HG02938 (cell line): ENCODE data around the gene MEX3B.

Experiments
- ATAC-seq: cut with Tn5 transposase; IDR thresholded peaks from one replicate; pipeline ENCODE4 v1.9.1; 2021; ENCODE audit warnings: mild to moderate bottlenecking, moderate library complexity; ENCODE audit not compliant: unreplicated experiment

MEX3B gene

GRCh38 chr15:82045892-82046665, at the start of gene MEX3B:
Gene MEX3B, minus strand, starts transcription at chr15:82046018. Its CDS starts 313 bp downstream, at chr15:82045705.
- peak; percentile 65 for ATAC-seq

DNA sequence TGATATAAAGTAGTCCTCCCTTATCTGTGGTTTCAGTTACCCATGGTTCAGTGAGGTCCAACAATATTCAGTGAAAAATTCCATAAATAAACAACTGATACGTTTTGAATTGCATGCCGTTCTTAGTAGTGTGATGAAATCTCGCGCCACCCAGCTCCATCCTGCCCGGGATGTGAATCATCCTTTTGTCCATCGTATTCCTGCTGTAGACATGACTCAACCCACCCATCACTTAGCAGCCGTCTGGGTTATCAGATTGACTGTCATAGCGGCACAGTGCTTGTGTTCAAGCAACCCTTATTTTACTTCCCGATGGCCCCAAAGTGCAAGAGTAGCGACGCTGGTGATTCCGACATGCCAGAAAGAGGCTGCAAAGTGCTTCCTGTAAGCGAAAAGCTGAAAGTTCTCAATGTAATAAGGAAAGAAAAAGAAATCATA, 48.0 kb upstream of the MEX3B start:
- no peak for ATAC-seq

- no peak for ATAC-seq
Measured at GRCh38 chr15:82093325-82093724, 47.5 kb upstream of the MEX3B start.

GRCh38 chr15:82091636-82092140, 45.9 kb upstream of the MEX3B start:
- no peak for ATAC-seq

DNA sequence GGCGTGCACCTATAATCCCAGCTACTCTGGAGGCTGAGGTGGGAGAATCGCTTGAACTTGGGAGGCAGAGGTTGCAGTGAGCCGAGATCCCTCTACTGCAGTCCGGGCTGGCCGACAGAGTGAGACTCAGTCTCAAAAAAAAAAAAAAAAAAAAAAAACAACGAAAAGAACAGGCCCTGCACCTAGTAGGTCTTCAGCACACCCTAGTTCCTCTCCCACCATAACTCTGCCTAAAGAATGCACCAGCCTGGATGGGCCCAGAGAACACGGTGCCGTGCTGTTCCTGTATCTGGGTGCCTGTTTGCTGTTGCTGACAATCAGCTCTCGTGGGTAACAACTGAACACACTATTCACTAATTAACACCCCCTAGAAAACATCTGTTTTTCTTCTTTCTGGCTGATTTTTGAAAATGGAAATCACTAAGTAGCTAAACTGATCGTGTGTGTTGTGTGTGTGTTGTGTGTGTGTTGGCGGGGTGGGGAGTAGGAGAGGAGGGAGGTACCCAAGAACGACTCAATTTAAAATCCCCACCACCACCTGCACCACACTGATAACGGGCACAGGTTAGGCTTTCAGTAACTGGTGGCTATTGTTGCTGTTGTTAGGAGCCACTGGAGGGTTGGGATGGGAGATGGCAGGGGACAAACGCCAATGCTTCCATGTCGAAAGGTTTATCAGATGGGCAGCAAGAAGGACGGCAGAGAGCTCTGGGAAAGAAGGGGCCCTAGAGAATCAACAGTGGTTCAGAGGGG, 40.6 kb upstream of the MEX3B start:
- no peak for ATAC-seq

- no peak for ATAC-seq
Measured at GRCh38 chr15:82081914-82082762, 36.3 kb upstream of the MEX3B start.

DNA sequence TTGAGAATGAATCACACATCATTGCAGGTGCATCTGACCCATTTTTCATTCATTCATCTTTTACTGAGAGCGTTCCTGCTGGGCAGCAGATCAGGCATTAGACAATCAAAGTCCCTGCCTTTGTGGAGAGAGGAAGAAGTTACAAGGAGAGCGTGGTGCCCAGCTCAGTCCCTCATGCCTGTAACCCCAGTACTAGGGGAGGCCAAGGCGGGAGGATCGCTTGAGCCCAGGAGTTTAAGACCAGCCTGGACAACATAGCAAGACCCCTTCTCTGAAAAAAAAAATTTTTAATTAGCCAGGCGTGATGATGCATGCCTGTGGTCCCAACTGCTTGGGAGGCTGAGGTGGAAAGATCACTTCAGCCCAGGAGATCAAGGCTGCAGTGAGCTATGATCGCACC, 35.0 kb upstream of the MEX3B start:
- no peak for ATAC-seq

- no peak for ATAC-seq
Measured at GRCh38 chr15:82079736-82080135, 33.9 kb upstream of the MEX3B start.

- ATAC-seq: no peak
Measured at GRCh38 chr15:82074610-82075009, 28.8 kb upstream of the MEX3B start.

- no peak for ATAC-seq
Measured at GRCh38 chr15:82072926-82073537, 27.2 kb upstream of the MEX3B start.

- no peak for ATAC-seq
Measured at GRCh38 chr15:82066455-82066854, 20.6 kb upstream of the MEX3B start.

DNA sequence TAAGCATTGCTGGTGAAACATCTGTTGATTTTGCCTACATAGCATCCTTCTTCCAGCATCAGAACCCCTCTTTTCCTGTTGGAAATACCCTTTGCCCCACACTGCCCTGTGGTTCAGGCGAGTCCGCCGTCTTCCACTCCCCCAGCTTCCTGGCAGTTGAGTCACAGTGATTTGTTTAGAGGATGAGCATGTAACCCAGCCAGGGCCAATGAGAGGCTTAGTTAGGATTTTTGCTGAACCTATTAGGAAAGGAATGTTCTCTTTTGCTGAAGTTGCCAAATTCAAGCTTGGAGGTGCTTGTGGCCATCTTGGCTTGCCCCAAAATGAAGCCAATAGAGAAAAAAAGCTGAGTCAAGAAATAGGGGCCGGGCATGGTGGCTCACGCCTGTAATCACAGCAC, 19.0 kb upstream of the MEX3B start:
- no peak for ATAC-seq

DNA sequence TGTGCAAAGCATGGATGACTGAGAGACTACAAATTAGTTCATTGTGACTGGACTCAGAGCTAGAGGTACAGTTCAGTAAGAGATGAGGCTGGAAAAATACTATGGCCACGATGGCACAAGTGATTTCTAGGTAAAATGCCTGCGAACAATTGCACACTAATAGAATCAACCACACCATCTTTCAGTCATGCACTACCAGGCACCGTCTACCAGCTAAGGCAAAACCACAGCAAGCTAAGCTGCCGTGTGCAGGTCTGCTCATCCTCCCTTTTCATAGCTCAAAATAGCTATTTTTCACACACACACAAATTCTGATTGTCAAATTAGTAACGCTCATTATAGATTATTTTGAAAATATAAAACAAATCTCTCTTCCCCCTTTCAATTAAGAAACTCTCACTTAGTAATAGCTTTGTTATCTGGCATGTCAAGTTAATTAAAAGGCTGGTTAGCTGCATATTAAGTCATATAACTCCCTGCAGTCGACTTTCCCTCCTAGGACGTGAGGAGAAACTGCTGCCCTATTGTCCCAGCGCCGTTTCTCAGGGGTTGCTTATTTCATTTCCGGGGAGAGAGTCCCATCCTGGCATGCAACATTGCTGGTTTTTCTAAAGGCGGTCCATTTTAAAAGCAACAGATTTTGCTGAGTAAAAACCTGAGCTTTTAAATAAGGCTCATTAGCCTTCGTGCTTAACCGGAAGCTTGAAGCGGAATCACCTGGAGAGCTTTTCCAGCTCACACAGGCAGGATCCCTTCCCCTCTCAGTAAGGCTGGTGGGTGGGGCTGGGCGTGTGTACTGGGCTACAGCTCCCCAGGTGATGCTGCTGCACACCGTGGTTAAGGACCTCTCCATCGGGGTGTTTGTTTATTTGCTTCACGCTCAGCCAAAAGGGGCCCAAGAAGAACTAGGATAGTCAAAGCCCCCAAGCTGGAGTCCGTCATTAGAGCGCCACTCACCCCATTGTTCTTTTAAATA, 16.9 kb upstream of the MEX3B start:
- ATAC-seq: no peak

- no peak for ATAC-seq
Measured at GRCh38 chr15:82060817-82061216, 15.0 kb upstream of the MEX3B start.

DNA sequence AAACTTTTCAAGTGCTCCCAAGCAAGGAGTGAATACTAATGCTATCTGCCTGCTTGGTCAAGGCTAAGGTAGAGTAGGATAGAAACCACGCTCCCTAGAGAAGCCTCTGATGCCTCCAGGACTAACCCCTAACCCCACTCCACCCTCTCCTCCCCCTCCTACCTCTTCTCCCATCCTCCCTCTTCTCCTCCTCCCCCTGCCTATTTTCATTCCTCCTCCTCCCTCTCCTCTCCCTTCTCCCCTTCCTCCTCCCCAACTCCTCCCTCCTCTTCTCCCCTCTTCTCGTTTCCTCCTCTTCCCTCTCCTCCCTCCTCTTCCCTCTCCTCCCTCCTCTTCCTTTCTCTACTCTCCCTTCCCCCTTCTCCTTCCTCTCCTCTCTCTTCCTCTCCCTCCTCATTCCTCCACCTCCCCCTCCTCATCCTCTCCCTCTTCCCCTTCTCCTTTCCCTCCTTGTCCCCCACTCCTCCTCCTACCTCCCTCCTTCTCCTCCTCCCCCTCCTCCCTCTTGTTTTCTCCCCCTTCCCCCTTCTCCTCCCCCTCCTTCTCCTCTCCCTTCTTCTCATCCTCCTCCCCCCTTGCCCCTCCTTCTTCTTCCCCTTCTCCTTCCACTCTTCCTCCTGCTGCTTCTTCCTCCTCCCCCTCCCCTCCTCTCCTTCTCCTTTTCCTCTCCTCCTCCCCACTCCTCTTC, 12.8 kb upstream of the MEX3B start:
- no peak for ATAC-seq

DNA sequence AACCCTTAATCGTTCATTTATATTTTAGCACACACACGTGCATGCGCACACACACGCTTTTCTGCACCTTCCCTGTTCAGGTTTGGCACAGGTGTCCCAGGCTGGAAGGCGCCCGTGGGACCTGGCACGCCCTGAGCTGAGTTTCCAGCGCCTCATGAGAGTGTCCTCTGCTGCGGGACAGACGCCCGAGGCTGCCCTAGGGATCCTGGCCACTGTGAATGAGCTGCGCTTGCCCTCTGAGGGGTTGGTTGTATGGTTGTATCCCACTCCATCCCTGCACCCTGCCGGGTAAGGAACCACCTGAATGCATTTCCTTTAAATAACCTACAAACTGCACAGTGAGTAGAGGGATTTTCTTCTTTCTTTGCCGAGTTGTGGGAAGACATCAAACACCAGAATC, 12.2 kb upstream of the MEX3B start:
- ATAC-seq: no peak

DNA sequence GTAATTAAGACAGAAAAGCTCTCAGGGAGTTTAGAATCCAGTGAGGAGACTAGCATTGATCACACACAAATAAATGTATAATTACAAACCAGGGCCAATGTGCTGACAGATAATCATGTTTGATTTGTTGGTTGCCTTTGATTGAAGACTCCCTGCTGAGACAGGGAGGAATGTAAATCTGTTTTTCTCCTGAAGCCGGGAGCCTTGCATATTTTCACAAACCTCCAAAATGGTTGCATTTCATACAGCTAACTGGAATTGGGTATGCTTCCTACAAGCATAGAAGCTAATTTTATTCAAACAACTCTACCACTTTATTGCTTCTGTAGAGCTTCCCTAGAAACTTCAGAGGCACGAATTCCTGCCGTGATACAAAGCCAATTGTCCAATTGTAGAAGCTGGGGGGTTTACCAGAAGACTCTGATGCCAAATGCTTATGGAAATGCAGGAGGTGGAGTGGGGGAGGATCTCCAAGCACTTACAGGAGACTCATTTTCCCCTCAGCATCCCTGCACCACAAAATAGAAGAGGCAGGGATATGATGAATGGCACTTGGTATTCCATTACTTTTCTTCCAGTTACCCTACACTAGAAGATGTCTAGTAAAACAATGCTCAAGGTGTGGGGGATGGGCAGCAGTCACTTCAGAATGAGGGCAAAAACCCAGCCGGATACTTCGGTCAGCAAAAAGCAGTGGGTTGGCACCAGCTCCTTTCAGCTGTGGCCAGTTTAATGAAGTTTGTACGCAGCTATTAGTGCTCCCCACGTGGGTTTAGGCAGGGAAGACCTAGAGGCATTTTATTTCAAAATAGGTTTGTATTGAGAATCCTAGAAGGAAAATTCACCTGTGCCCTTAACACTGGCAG, 11.4 kb upstream of the MEX3B start:
- no peak for ATAC-seq

DNA sequence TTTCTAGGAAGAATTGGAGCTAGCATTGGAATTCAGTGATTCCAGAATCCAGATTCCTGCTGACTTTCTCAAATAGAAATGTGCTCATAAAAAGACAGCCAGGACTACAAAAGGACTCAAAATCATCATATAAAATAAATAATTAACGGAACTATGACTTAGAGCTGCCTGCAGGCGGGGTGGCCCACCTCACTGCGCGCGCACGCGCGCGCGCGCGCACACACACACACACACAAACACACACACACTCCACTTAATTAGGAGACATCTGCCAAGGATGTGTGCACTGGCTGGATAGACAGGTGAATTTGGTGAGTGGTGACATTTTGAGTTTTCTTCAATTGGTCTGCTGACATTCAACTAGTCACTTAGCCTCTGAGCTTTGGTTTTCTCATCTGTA, 6.9 kb upstream of the MEX3B start:
- no peak for ATAC-seq
